OCI-M1 (cell line): Measurements from ENCODE around the gene FUT7.

ENCODE experiments used
- DNase-seq: peaks from one replicate; lab custom pipeline; 2025; lab: John Stamatoyannopoulos, UW

FUT7 gene, protein sequence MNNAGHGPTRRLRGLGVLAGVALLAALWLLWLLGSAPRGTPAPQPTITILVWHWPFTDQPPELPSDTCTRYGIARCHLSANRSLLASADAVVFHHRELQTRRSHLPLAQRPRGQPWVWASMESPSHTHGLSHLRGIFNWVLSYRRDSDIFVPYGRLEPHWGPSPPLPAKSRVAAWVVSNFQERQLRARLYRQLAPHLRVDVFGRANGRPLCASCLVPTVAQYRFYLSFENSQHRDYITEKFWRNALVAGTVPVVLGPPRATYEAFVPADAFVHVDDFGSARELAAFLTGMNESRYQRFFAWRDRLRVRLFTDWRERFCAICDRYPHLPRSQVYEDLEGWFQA

DNA sequence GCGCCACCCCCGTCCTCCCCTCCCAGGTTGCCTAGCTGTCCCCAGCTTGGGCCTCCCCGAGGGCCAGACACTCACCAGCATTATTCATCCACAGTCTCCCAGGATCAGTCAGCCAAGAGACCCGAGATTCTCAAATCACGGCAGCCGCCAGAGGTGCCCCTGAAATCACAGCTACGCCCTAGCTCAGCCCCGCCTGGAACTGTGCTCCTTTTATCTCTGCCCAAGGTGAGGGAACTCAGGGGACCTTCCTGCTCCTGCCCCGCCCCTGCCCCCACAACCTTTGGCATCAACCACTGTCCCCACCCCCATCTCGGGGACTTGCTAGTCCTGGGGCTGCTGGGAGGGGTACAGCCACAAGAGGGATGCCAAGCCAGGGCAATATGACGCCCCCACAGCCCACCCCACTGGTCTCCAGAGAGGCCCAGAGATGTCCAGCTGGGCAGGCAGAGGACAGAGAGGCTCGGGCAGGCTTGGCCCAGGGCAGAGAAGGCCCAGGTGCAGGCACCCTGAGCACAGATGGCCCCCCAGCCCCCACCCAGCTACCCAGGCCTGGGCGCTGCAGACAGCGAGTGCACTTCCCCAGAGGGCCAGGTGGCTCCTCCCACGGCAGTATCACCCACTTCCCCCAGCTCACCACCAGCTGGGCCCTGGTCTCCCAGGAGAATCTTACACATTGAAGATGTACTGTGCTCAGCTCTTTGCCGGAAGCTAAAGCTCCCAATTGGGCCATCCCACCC is at the start of gene FUT7:
TSS of gene FUT7 (minus strand) at position 185 of the 737 bp plus-strand sequence. CDS start at position 88, 97 bp downstream.
- no peak for DNase-seq

DNA sequence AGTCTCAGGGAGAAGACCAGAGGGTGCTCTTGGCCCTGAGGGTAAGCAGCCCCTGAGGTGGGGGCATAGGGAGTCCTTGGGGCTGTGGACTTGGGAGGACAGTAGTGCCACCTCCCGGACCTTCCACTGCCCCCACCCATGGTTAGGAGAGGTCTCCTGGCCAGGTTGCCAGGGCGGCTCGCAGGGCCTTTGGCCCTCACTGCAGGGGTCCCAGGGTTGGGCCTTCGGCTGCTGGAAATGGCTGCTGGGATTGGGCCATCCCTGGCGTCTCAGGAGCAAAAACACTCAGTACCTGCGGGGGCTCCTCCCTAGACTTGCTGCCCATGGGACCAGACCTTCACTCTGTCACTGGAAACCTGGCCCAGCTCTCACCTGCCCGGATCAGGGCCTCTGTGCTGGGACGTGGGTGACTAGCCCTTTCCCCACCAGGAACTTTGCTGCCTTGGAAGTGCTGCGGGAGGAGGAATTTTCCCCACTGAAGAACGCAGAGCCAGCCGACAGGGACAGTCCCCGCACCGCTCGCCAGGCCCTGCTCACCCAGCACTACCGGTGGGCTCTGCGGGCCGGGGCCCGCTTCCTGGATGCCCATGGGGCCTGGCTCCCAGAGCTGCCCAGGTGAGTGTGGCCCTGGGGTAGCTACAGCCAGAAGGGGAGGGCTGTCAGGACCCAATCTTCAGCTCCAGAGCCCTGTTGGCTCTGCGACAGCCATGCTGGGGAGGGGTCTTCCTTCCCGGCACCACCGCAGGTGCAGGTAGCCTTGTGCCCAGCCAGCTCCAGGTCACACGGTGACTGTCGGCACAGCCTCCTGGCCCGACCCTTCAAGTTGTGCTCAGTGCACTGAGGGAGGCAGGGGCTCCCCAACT is 48.6 kb upstream of the FUT7 start:
- DNase-seq = no peak

DNA sequence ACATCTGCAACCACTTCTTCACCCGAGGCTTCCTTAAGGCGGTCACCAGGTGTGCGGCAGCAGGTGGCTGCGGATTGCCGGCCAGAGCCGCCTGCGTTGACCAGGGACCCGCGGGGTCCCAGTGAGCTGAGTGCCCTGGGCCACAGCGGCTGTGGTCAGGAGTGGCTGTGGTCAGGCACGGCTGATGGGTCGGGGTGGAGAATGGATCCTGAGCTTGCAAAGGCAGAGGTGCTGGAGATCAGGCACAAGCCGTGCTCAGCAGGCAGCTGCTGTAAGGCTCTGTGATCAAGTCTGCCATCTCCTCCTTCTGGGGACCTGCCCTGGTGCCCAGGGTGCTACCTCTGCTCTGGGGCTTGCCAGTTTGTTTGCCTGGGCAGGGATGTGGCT is 47.5 kb upstream of the FUT7 start:
- DNase-seq = no peak

DNA sequence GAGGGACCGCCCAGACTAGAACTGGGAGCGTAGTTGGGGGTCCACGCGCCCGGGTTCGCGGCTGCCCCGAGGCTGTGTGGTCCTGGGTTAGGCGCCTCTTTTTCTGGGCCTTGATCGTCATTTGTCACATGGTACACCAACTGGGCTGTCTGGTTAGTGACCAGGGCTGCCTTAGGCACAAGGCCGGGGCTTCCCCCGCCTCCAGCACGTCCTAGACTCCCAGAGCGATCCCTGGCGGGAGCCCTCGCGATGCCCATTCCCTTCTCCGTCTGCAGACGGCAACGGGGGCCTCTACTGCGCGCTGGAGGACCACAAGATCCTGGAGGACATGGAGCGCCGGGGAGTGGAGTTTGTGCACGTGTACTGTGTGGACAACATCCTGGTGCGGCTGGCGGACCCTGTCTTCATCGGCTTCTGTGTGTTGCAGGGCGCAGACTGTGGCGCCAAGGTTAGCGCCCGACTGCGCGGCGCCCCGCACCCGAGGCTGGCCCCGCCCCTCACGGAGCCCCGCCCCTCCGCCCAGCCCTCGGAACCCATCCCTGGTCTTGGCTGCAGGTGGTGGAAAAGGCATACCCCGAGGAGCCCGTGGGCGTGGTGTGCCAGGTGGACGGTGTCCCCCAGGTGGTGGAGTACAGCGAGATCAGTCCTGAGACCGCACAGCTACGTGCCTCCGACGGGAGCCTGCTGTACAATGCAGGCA is 47.0 kb upstream of the FUT7 start:
- DNase-seq = no peak

DNA sequence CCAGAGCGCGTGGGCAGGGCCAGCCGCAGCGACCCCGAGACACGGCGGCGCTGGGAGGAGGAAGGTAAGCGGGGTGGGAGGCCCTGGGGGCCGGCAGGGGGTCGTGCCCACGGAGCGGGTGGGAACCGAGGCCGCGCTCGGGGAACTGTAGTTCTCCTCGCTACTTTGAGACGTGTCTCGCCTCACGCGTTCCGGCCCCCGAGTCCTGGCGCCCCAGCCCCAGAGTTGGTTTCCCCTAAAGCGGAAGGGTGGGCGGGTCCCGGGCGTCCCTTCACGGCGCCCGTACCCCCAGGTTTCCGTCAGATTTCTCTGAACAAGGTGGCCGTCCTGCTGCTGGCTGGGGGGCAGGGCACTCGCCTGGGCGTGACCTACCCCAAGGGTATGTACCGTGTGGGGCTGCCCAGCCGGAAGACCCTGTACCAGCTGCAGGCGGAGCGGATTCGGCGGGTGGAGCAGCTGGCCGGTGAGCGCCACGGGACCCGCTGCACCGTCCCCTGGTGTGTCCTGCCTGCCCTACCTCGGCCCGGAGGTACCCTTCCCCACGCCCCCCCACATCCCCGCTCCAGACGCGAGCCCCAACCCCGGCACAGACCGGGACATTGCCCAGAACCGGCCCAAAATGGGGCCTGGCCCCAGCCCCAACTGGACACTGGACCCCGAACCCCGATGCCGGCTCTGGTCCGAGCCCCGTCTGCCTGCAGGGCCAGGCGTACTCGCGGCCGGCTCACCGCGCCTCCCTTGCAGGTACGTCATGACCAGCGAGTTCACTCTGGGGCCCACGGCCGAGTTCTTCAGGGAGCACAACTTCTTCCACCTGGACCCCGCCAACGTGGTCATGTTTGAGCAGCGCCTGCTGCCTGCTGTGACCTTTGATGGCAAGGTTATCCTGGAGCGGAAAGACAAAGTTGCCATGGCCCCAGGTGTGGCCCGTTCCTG is 46.1 kb upstream of the FUT7 start:
- DNase-seq = no peak

DNA sequence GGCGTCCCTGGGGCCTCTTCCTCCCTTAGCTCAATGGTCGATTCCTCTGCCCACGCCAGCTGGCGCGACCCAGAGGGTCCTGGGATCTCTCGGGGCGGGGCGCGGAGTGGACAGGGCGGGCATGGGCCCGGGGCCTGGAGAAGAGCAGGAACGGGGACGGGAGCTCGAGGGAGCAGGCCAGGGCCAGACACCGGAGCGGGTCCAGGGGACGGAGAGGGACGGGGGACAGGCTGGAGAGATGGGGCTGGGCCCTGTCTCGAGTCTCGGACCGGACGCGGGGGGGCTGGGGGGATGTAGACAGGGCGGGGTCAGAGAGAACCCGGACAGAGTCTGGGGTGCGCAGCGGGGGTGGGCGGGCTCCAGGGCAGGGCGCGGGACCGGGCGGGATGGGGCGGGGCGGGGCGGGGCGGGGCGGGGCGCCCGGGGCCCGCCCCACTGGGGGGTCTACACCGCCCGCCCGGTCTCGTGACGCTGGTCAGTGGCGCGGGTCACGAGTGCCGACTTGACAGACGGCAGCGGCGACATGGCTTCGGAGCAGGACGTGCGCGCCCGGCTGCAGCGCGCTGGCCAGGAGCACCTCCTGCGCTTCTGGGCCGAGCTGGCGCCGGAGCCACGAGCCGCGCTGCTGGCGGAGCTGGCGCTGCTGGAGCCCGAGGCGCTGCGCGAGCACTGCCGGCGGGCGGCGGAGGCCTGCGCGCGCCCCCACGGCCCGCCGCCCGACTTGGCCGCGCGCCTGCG is 45.3 kb upstream of the FUT7 start, which contains the start of gene UAP1L1:
TSS of gene UAP1L1 (plus strand) at position 508 of the 738 bp plus-strand sequence. CDS start at position 524, 16 bp downstream.
- DNase-seq = peak; percentile 60

DNA sequence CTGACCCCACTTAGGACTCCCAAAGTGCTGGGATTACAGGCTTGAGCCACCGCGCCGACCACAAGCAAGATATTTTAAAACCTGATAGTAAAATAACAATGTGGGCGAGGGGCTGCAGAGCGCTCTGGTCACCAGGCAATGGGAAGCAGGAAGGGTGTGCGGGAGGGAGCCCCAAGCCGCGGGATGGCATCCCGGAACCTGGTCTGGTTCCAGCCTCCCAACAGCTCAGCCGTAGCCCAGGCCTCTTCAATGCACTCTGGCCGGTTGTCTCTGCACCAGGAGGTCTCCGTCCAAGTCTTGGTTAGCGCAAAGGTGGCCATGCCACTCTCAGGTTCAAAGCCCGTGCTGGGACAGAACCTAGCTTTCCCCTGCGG is 44.7 kb upstream of the FUT7 start:
- no peak for DNase-seq

DNA sequence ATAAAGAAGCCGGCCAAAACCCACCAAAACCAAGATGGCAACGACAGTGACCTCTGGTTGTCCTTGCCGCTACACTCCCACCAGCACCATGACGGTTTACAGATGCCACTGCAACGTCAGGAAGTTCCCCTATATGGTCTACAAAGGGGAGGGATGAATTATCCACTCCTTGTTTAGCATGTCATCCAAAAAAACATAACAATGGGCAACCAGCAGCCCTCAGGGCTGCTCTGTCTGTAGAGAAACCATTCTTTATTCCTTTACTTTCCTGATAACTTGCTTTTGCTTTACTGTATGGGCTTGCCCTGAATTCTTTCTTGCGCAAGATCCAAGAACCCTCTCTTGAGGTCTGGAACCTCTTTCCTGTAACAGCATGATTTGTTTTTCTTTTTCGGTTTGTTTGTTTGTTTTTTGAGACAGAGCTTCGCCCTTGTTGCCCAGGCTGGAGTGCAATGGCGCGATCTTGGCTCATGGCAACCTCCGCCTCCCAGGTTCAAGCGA is 43.4 kb upstream of the FUT7 start:
- peak; percentile 24 for DNase-seq

DNA sequence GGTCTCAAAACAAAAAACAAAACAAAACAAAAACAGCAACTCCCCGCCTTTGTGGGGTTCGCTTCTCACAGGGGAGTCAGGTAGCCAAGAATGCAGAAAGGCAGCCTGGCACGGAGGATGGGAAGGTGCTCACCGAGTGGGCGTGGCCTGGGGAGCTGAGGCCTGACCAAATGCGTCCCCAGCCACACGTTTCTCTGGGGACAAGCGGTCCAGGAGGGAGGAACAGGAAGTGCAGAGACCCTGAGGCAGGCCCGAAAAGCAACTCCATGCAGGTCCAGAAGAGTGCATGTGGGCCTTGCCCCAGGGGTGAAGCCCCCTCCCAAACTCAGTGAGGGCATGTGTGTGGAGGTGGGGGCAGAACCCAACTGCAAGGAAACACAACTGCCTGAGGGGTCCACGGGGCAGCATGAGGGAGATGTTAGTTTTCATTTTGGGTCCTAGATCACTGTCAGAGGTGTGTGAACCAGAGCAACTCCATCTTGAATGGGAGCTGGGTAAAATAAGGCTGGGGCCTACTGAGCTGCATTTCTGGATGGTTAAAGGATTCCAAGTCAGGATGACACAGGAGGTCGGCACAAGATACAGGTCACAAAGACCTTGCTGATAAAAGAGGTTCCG is 42.9 kb upstream of the FUT7 start:
- DNase-seq = no peak

DNA sequence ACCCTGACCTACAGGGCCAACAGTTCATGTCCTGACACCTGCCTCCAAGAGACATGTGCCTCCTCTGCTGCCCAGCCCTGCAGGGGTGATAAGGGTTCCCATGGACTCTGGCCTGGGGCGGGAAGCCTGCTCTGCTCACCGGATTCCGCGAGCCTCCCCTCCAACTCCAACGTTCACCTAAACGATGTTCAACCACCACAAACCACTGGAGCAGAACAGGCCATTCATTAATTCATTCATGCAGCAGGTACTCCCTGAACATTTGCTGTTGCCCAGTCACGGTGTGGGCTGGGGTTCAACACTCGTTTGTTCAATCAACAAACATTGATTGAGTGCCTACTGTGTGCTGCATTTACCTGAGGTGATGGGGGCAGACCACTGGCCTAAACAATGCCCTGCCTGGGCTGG is 42.1 kb upstream of the FUT7 start:
- DNase-seq = no peak

DNA sequence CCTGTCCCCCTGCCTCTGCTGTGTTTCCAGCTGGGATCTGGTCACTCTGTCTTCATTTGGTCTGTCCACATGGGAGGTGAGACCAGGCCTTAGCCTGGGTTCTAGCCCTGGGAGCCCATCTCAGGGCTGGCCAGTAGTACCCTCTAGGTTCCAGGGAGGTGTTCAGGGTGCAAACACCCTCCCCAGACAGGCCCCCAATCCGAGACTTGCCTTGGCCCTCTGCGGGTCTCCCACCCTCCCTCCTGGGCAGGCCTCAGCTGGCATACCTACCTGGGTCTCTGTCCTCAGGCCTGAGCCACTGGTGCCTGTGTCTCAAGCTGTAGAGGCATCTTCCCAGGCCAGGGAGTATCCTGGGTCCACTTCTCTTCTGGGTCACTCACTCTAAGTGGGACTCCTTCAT is 39.4 kb upstream of the FUT7 start:
- no peak for DNase-seq

DNA sequence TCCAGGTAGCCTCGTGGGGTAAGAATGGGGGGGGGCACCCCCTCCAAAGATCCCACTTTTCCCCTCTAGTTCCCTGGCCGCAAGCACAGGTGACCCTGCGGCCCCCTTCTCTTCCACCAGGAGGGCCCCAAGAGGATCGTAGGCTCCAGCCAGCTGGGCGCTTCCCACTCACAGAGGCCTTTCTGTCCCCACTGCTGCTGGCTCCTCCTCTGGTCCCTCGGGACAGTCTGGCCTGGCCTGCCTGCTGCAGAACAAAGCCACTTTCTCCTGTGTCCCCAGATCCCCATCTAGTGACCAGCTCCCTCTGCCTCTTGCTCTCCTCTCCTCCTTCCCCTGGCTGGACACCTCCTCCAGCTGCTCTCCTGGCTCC is 39.0 kb upstream of the FUT7 start:
- peak; percentile 64 for DNase-seq

DNA sequence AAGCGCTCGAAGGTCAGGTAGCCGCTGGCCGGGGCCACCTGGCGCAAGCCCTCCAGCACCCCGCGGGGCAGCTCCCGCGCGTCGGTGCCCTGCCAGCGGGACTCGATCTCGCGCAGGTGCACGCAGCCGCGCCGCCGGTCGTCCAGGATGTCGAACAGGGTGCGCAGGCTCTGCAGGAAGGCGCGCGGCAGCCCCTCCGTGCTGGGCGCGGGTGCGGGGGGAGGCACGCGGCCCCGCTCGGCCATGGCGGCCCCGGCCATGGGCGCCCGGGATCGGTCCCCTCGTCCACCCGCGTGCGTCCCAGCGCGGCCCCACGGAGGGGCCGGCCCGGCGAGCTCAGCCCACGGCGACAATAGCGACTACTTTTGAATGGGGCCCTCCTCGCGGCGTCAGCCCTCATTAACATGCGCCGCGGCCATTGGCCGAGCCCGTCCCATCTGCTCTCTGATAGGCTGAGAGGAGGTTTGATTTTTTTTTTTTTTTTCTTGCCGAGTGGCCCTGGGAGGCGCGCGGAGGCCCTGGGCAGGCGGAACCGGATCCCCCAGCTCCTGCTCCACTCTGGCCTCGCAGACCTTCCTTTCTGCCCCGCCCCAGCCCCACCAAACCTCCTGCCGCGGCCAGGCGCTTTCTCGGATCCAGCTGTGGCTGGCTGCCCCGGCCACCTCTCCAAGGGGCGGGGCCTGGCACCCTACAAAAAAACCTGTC is 38.5 kb upstream of the FUT7 start, which contains the start of gene SAPCD2:
TSS of gene SAPCD2 (minus strand) at position 357 of the 705 bp plus-strand sequence. CDS start at position 260, 97 bp downstream.
- DNase-seq = peak; percentile 95

DNA sequence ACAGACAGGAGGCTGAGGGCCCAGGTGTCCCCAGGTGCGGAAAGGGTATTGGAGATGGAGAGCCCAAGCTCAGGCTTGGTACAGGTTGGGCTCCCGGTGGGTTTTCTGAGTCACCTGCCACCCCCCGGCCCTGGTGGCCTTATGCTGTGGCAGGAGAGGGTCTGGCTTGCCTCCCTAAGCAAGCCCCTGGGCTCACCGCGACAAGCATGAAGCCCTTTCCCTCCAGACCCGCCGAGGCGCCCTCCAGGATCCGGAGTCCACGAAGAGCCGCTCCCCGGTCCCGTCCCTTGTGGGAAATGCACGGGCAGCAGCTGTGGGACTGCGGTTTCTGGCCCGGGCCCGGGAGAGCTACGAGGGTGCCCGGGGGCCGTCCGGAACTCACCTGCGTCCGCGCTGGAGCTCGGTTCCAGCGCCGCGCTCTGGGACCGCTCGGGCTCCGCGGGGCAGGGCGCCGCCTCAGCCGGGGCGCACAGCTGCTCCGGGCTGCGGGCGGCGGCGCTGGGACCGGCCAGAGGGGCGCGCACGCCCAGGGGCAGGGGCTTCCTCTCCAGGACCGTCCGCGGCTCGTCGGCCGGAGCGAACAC is 37.7 kb upstream of the FUT7 start:
- peak; percentile 36 for DNase-seq

DNA sequence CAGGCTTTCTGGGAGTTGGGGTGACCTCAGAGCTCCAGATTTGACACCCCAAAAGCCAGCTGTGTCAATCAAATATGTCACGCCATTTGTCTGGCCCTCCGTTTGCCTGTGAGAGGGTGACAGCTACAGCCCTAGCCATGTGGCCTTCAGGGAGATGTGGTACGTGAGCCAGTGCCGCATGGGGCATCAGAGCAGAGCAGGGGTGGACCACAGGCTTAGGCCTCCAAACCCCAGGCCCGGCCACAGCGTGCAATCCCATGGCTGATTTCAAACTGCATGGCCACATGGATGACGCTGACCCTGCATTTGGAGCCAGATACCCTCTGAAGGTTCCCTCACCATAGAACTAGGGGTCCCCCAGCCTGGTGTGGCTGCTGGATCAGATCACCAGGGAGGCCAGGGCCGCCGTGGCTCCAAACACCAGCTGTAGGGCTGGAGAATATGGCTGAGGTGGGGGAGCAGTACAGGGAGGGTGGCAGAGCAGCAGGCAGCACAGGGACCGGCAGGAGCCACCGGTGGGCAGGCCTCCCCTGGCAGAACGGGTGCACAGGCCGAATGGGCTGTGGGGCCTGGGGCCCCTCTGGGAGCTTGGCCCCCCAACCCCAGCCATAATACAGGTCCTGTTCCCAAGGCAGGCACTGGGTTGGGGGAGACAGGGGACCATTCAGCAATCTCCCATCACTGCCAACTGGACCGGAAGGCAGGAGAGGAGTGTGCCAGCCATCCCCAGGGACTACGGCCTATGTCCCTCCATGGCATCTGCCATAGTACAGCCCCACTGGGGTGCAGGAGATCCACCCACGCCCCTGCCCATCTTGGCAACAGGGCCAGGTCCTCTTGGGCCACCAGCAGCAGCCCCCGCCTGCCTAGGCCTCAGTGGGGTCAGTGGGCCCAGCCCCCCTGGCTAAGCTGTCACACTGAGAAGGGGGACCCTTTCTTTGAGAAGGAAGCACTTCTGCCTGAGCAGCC is 36.9 kb upstream of the FUT7 start:
- DNase-seq = no peak

DNA sequence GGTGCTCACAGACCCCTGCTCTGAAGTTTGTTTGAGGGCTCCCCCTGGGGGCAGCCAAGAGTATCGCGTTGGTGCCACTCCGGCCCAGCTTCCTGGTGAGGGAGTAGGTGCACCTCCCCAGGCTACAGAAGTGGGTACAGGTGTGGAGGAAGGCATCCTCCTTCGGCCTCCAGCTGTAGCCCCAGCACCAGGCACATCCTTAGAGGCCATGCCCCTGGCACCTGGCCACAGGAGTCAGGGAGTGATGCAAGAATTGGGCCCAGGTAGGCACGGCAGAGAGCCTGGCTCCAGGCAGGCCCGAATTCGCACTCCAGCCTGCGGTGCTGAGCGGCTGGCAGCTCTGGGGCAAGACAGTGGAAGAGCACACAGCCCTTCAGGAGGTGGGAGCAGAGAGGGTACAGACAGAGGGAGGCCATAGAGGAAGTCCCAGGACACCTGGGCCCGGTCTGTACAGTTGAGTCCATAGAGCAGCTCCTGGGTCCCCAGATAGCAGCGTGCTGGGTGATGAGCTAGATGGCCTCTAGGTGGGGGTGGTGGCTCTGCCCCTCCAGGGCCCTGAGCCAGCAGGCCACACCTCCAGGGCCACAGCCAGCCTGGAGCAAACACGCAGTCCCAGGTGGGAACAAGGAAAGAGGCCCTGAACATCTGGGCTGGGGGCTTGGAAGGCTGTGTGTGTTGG is 36.1 kb upstream of the FUT7 start:
- peak; percentile 89 for DNase-seq
